Caco-2 (cell line): ENCODE data around the gene AKR7A2. TPM values are rescaled to one million over a fixed set of nuclear protein-coding genes. Genes with fewer than 3 reads are reported as not detected.

ENCODE experiments used
- BruUV-seq: library from RNA; stranded (reverse); fragments of 400-500 nt; replicated peaks from 2 replicates; lab custom pipeline; 2021; lab: Mats Ljungman, UMichigan
- CTCF ChIA-PET: fragments of 300-600 bp; sonication (Branson Sonifier 250); formaldehyde crosslinking; loops from one replicate; lab custom pipeline; 2022; ENCODE audit warnings: antibody characterized with exemption; lab: Charles Lee
- POLR2A ChIA-PET: fragments of 300-600 bp; sonication (Branson Sonifier 250); formaldehyde crosslinking; loops from one replicate; lab custom pipeline; 2022; ENCODE audit warnings: antibody characterized with exemption; lab: Charles Lee
- DNase-seq, 2 experiments: peaks; one replicate each; pipeline versions ENCODE4 v3.0.0 to v3.0.0-alpha.2; 2020 to 2022
- H3K27me3 ChIP-seq: replicated peaks from 2 replicates; pipeline ENCODE4 v1.6.0; 2011; ENCODE audit warnings: low read length; ENCODE audit not compliant: control insufficient read depth, insufficient read depth
- H3K36me3 ChIP-seq: 2 replicates; pipeline ENCODE4 v1.5.1; 2011; ENCODE audit warnings: low read length; ENCODE audit not compliant: control insufficient read depth, insufficient read depth
- H3K4me1 ChIP-seq: fragments of 250-450 bp; sonication (Bioruptor Pico); 2 replicates; pipeline ENCODE4 v1.5.1; 2020; ENCODE audit warnings: mild to moderate bottlenecking
- H3K4me3 ChIP-seq: 2 replicates; pipeline ENCODE4 v1.5.1; 2011; ENCODE audit warnings: low read depth, mild to moderate bottlenecking, control low read depth, low read length
- H3K9me3 ChIP-seq: fragments of 250-450 bp; sonication (Bioruptor Pico); 2 replicates; pipeline ENCODE4 v1.5.1; 2020; ENCODE audit warnings: mild to moderate bottlenecking, moderate library complexity
- H3K27ac Mint-ChIP-seq: one replicate; pipeline ENCODE4 v1.8.0; 2022; ENCODE audit warnings: mixed read lengths; ENCODE audit not compliant: unreplicated experiment
- H3K27me3 Mint-ChIP-seq: one replicate; pipeline ENCODE4 v1.8.0; 2022; ENCODE audit warnings: mixed read lengths; ENCODE audit not compliant: insufficient read depth, unreplicated experiment
- H3K36me3 Mint-ChIP-seq: one replicate; pipeline ENCODE4 v1.8.0; 2022; ENCODE audit warnings: mild to moderate bottlenecking, mixed read lengths; ENCODE audit not compliant: insufficient read depth, unreplicated experiment
- H3K4me1 Mint-ChIP-seq: one replicate; pipeline ENCODE4 v1.8.0; 2022; ENCODE audit warnings: low read depth, mixed read lengths; ENCODE audit not compliant: unreplicated experiment
- H3K4me3 Mint-ChIP-seq: one replicate; pipeline ENCODE4 v1.8.0; 2022; ENCODE audit warnings: mild to moderate bottlenecking, moderate library complexity, mixed read lengths; ENCODE audit not compliant: unreplicated experiment
- H3K9me3 Mint-ChIP-seq: one replicate; pipeline ENCODE4 v1.8.0; 2022; ENCODE audit warnings: mixed read lengths; ENCODE audit not compliant: unreplicated experiment
- CTCF ChIP-seq, 2 experiments: fragments of 200-600 bp in 1 of 2; IDR thresholded peaks; 1 replicate in 1 of 2; 2 replicates in 1 of 2; pipeline versions ENCODE4 v1.5.1 to v1.8.0; 2011 to 2022; ENCODE audit warnings: antibody characterized with exemption in 1 of 2, control low read depth in 1 of 2, inconsistent platforms in 1 of 2, low read depth in 1 of 2, low read length in 1 of 2, mild to moderate bottlenecking in 1 of 2, moderate library complexity in 1 of 2; ENCODE audit not compliant: insufficient read depth in 1 of 2, severe bottlenecking in 1 of 2, unreplicated experiment in 1 of 2
- intact Hi-C: fragments of 100-400 bp; cut with micrococcal nuclease; formaldehyde crosslinking; loops from one replicate; pipeline ENCODE4 v1.10.0; 2022; ENCODE audit not compliant: unreplicated experiment
- total RNA-seq: library from RNA; stranded (reverse); gene quantifications from 2 replicates; pipeline ENCODE4 v1.2.3, GENCODE V29; 2022

Gene AKR7A2
- total RNA-seq, 1 experiment from 2014 or later: 55.4 TPM

GRCh38 chr1:19260211-19261138 lies 51.5 kb downstream of the AKR7A2 start:
- H3K27me3 ChIP-seq: no peaks in the 10 kb centered on the region
- ChIA-PET POLR2A (interaction anchor here (0.6 kb wide), 1 partner anchor 8 kb away, joined by 3 read pairs; no protein-coding TSS in a partner anchor), CTCF (no interaction called here)
- H3K27me3 Mint-ChIP-seq: no peaks in the 10 kb centered on the region
- H3K27ac Mint-ChIP-seq: peak overlapping the region; percentile 37
- peaks cover 53% of the 10 kb centered on the region for H3K36me3 Mint-ChIP-seq
- no peaks in the 10 kb centered on the region for H3K4me1 ChIP-seq
- no peak overlapping the region for H3K4me3 ChIP-seq
- no peak overlapping the region for H3K4me3 Mint-ChIP-seq
- no peak for DNase-seq
- intact Hi-C loops: no loop called here
- no peaks in the 10 kb centered on the region for H3K9me3 Mint-ChIP-seq
- H3K4me1 Mint-ChIP-seq: no peaks in the 10 kb centered on the region
- H3K36me3 ChIP-seq: no peaks in the 10 kb centered on the region; the same call in 1 of the 2 replicates
- no peaks in the 10 kb centered on the region for H3K9me3 ChIP-seq
- no peak for TF ChIP-seq CTCF (IDR thresholded peaks at IDR 0.05; ENCODE audit: insufficient read depth in 1 of 2, low read depth in 1 of 2, low read length in 1 of 2, severe bottlenecking in 1 of 2, unreplicated experiment in 1 of 2)
- no TSS peak for BruUV-seq

- H3K36me3 Mint-ChIP-seq: peaks cover 68% of the 10 kb centered on the region
- no peaks in the 10 kb centered on the region for H3K27me3 Mint-ChIP-seq
- no peak for TF ChIP-seq CTCF (IDR thresholded peaks at IDR 0.05; ENCODE audit: insufficient read depth in 1 of 2, low read depth in 1 of 2, low read length in 1 of 2, severe bottlenecking in 1 of 2, unreplicated experiment in 1 of 2)
- no peak overlapping the region for H3K27ac Mint-ChIP-seq
- CTCF ChIA-PET: no interaction called here
- no TSS peak for BruUV-seq
- Histone ChIP-seq H3K36me3 (no peaks in the 10 kb centered on the region; the same call in 1 of the 2 replicates), H3K4me3 (no peak overlapping the region), H3K27me3 (no peaks in the 10 kb centered on the region), H3K9me3 (no peaks in the 10 kb centered on the region), H3K4me1 (no peaks in the 10 kb centered on the region)
- intact Hi-C loops: loop anchor here (10.0 kb wide), 1 partner anchor 56 kb away; the partner anchor contains the start of genes AKR7A2 and SLC66A1
- POLR2A ChIA-PET: no interaction called here
- peaks cover 2% of the 10 kb centered on the region for H3K4me1 Mint-ChIP-seq
- H3K4me3 Mint-ChIP-seq: no peak overlapping the region
- DNase-seq: no peak
- H3K9me3 Mint-ChIP-seq: no peaks in the 10 kb centered on the region
Observed at GRCh38 chr1:19258353-19258752, 53.6 kb downstream of the AKR7A2 start.

GRCh38 chr1:19257178-19257914 lies 54.6 kb downstream of the AKR7A2 start:
- no peaks in the 10 kb centered on the region; the same call in 1 of the 2 replicates for H3K36me3 ChIP-seq

More at GRCh38 chr1:19257178-19257914, 54.6 kb downstream of the AKR7A2 start:
- no peaks in the 10 kb centered on the region for H3K27me3 ChIP-seq
- no peak for DNase-seq
- H3K4me3 ChIP-seq: no peak overlapping the region
- POLR2A ChIA-PET: no interaction called here
- intact Hi-C loops: loop anchor here (10.0 kb wide), 1 partner anchor 57 kb away; the partner anchor contains the start of genes AKR7A2 and SLC66A1
- peaks cover 77% of the 10 kb centered on the region for H3K36me3 Mint-ChIP-seq
- no TSS peak for BruUV-seq
- no peaks in the 10 kb centered on the region for H3K9me3 Mint-ChIP-seq
- H3K4me1 Mint-ChIP-seq: peaks cover 9% of the 10 kb centered on the region
- CTCF ChIA-PET: interaction anchor here (0.6 kb wide), 1 partner anchor 397 kb away, joined by 3 read pairs; no protein-coding TSS in a partner anchor
- no peak for TF ChIP-seq CTCF (IDR thresholded peaks at IDR 0.05; ENCODE audit: insufficient read depth in 1 of 2, low read depth in 1 of 2, low read length in 1 of 2, severe bottlenecking in 1 of 2, unreplicated experiment in 1 of 2)
- no peaks in the 10 kb centered on the region for H3K9me3 ChIP-seq
- H3K27ac Mint-ChIP-seq: no peak overlapping the region
- no peak overlapping the region for H3K4me3 Mint-ChIP-seq
- H3K27me3 Mint-ChIP-seq: no peaks in the 10 kb centered on the region
- no peaks in the 10 kb centered on the region for H3K4me1 ChIP-seq
